Brain microvascular endothelial cell (primary cell): ENCODE results near the gene GSAP.

ENCODE experiments used
- DNase-seq: peaks from one replicate; pipeline ENCODE4 v3.0.0-alpha.2; 2020
- H3K27ac ChIP-seq: fragments of 250-450 bp; sonication (Bioruptor Pico); 2 replicates; pipeline ENCODE4 v1.5.1; 2020; ENCODE audit warnings: mild to moderate bottlenecking, moderate library complexity
- H3K27me3 ChIP-seq: fragments of 250-450 bp; sonication (Bioruptor Pico); replicated peaks from 2 replicates; pipeline ENCODE4 v1.5.1; 2020; ENCODE audit warnings: mild to moderate bottlenecking
- H3K36me3 ChIP-seq: fragments of 250-450 bp; sonication (Bioruptor Pico); replicated peaks from 2 replicates; pipeline ENCODE4 v1.5.1; 2020; ENCODE audit warnings: mild to moderate bottlenecking
- H3K4me3 ChIP-seq: 2 replicates; pipeline ENCODE4 v1.5.1; 2011; ENCODE audit warnings: low read depth, mild to moderate bottlenecking, control low read depth, low read length, moderate library complexity
- CTCF ChIP-seq: IDR thresholded peaks from 2 replicates; pipeline ENCODE4 v1.5.1; 2011; ENCODE audit warnings: low read depth, mild to moderate bottlenecking, moderate library complexity, low read length, control low read depth, inconsistent platforms; ENCODE audit errors: missing control alignments
- in situ Hi-C: cut with HindIII; loops from 2 replicates; pipeline ENCODE4 v1.10.0; 2017; ENCODE audit warnings: low sequenced_read_pairs, low pct_ligation_motif_present

Gene GSAP

GRCh38 chr7:77266291-77266794 lies 149.8 kb downstream of the GSAP start:
- in situ Hi-C loops, result no loop called here
- Histone ChIP-seq H3K36me3 (no peaks in the 10 kb centered on the region), H3K27me3 (no peaks in the 10 kb centered on the region), H3K27ac (no peak overlapping the region), H3K4me3 (no peak overlapping the region)
- no peak for TF ChIP-seq CTCF
- no peak for DNase-seq

- no peak for DNase-seq
- Histone ChIP-seq H3K36me3 (no peaks in the 10 kb centered on the region), H3K27me3 (no peaks in the 10 kb centered on the region), H3K4me3 (no peak overlapping the region), H3K27ac (no peak overlapping the region)
- TF ChIP-seq CTCF, result no peak
- in situ Hi-C loops, result no loop called here
Observed at GRCh38 chr7:77265666-77266065, 150.5 kb downstream of the GSAP start.

GRCh38 chr7:77262316-77262715 lies 153.8 kb downstream of the GSAP start:
- Histone ChIP-seq H3K4me3 (no peak overlapping the region), H3K27me3 (no peaks in the 10 kb centered on the region), H3K36me3 (no peaks in the 10 kb centered on the region), H3K27ac (no peak overlapping the region)
- DNase-seq, result no peak
- in situ Hi-C loops, result no loop called here
- TF ChIP-seq CTCF, result no peak
